Measurements from ENCODE around the gene EIF3F.

The EIF3F gene

DNA sequence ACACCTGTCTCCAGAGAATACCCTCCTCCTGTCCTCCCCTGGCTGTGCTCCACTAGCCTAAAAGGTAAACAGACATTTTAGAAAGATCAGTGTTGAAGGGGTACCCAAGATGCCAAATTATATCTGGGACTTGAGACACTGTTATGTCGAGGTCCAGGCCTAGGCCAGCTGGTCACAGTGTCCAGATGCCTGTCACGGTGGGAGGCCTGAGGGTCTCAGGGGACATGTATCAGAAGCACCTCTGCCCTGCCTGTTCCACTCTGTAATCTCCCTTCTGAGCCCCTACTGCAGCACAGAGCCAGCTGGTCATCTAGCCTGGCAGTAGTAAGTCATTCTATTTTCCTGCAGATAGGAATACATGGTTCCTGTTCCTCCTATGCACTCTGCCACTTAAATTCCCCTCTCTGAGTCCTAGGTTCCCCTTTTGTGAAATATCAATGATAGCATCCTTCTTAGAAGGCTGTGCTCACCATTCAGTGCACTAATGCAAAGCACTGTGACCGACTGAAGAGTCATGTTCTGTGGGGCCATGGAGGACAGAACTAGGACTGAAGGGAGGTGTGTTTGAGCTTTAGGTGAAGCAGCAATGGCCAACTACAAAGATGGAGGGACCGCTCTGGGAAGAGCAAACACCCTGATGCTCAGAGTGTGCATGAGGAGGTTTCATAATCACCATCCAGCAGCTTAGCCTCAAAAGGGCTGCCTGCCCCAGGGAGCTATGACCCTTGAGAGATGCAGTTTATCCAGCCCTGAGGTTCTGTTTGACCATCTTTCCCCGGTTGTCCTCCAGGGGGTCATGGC, 49.1 kb downstream of the EIF3F start:
- DNase-seq (ENCODE audit: low spot score) (no peak), FAIRE-seq (no peak)

GRCh38 chr11:8036986-8037385, 49.8 kb downstream of the EIF3F start:
- FAIRE-seq (no peak), DNase-seq (ENCODE audit: low spot score) (no peak)

- no peak for DNase-seq (ENCODE audit: low spot score)
- no peak for FAIRE-seq
Observed at GRCh38 chr11:8038393-8038792, 51.3 kb downstream of the EIF3F start.

DNA sequence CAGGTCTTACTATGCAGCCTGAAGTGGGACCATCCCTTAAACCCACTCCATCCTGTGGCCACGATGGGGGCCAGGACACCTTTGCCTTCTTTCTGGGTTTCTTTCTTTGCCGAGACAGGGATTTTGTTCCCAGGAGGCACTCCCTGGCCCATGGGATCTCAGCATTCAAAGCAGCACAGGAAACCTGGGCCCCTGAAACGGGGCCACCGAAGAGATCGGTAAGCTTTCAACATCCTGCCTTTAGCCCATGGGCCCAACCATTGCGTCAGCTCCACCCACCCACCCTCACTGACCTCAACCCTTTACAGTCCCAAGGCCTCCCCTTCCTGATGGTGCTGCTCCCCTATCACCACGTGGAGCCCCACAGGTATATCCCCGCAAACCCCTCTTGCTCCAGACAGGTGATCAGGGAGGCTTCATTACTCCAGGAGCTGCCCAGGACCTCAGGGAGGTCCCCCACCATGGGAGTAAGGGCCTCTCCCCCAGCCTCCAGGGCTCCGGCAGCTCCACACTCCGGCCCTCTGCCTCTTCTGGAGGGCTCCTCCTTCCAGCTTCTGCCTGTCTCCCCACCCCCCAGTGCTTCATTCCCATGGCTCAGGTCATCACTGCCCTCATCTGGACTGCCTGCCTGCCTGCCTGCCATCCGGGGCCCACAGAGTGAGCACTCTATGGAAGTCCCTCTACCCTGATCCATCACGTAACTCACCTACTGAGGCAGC, 51.8 kb downstream of the EIF3F start:
- FAIRE-seq (no peak), DNase-seq (ENCODE audit: low spot score) (no peak)

DNA sequence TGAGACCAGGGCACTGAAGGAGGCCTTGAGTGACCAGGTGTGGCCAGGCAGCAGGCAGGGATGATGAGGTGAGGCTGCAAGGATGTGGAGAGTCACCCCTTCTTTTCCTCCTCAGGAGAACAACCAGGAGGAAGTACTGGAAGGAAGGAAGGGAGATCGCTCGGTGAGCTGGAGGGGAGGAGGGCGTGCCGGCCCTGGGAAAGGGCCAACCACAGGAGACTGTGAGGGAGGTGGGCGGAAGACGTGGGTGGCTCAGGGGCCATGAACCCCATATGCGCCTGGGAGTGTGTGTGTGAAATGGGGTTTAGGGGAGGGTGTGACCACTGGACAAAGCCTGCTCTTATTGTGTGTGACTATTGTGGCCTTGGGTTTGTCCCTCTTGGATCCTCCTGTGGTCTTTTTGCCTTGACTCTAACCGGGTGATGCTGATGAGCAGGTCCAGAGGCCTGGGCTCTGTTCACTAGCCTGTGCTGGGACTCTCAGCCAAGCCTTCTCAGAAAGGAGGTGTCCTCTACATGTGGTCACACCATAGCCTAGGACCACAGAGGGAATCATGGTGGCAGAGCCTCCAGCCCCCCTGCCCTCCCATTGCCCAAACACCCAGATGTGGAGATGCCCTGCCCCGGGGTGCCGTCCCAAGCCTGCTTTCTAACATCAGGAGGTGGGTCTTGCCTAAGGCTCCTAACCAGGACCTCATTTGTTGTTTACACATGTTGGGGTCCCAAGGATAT, 52.6 kb downstream of the EIF3F start:
- DNase-seq (ENCODE audit: low spot score) = no peak
- no peak for FAIRE-seq

GRCh38 chr11:8040261-8040920, 53.3 kb downstream of the EIF3F start:
- DNase-seq (ENCODE audit: low spot score) (no peak), FAIRE-seq (no peak)

GRCh38 chr11:8040921-8041285, 53.8 kb downstream of the EIF3F start:
- FAIRE-seq = no peak

DNA sequence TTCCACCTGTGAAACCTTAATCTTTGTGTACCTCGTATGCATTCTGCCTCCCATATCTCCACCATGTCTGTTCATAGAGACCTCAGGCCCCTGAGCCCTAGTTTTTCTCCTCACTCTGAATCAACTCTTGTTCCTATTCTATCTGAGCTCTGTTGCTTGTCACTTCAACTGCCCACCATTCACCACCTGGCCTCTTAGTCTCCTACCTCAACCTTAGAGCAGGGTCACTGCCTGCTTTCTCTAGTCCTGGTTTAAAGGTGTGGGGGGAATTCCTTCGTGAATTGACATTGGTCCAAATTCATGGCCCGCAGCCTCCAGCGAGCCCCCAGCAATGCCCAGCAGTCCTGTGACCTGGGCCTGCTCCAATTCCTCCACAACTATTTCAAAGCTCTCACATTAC, 54.4 kb downstream of the EIF3F start:
- DNase-seq (ENCODE audit: low spot score) = no peak

More at GRCh38 chr11:8040921-8041285, 53.8 kb downstream of the EIF3F start:
- DNase-seq (ENCODE audit: low spot score) = no peak

GRCh38 chr11:8043756-8044155, 56.6 kb downstream of the EIF3F start:
- no peak for DNase-seq (ENCODE audit: low spot score)
- no peak for FAIRE-seq

More for the DNA sequence above, 54.4 kb downstream of the EIF3F start:
- no peak for FAIRE-seq

DNA sequence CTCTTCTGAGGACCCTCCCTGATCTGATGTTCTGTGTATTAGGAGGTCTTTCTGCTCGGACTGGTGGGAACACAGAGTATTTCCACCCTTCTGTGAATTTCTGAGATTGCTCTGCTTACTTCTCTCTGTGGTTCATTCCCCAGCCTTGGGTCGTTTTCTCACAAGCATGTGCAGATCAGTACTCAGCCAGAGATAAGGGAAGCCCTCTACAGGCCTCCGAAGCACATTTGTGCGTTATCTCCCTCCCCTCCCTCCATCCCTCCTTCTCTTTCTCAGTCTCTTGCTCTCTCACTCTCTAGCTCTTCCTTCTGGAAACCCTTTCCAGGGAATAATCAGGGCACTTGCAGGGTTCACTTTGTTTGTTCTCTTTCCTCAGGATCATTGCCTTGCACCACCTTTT, 58.7 kb downstream of the EIF3F start:
- DNase-seq (ENCODE audit: low spot score) (no peak), FAIRE-seq (no peak)

DNA sequence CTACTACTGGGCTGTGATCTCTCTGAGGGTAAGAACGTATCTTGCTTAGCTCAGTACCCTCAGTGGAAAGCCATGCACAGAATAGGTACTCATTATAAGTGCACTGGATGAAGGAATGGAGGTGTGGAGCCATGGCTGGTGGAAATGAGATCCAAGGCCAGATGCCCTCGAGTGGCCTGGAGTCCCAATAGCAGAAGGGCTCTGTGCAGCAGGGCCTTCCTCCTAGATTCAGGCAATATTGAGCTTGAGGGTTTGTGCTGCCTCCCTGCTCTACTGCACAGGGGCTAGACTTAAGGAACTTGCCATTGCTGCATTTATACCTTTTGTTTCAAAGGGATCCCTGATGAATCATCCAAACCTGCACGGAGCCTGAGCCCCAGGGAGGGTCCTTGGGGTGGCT, 60.2 kb downstream of the EIF3F start:
- FAIRE-seq (no peak), DNase-seq (ENCODE audit: low spot score) (no peak)

DNA sequence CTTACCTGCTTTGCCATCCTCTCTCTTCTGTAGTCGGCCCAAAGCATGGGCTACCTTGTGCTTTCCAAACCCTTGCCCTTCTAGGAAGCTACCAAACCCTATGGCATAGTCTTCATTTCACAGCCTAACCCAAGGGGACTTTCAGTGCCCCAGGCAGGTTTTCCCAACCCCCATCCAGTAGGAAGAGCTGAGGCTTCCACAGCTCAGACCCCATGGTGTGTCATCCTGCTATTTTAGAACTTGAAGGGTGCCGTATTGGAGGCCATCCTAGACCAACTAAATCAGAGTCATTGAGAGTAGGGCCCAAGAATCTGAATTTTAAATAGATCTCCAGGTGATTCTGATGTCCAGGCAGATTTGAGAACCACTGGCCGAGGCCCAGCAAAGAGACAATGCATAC, 61.9 kb downstream of the EIF3F start:
- no peak for FAIRE-seq
- no peak for DNase-seq (ENCODE audit: low spot score)

All from RCC 7860 (cell line).